Measurements from ENCODE around the gene STAG1.
"Not testable (repeated sequence)": the region's sequence is repeated elsewhere in the genome, so short reads cannot be mapped to it uniquely, and the experiment has no call there.

The STAG1 gene

GRCh38 chr3:136667081-136667480 is 85.1 kb downstream of the STAG1 start:
- no peak for DNase-seq (ENCODE audit: low read depth)
- H3K4me3 ChIP-seq (ENCODE audit: low read depth, low read length) = no peak overlapping the region
- no peak for TF ChIP-seq CTCF (IDR thresholded peaks at IDR 0.05; ENCODE audit: control insufficient read depth, extremely low read depth, insufficient read depth)

- H3K4me3 ChIP-seq (ENCODE audit: low read depth, low read length); DNase-seq (ENCODE audit: low read depth): not testable (repeated sequence)
Measured at GRCh38 chr3:136666301-136666700, 85.9 kb downstream of the STAG1 start.

- no peak for DNase-seq (ENCODE audit: low read depth)
- TF ChIP-seq CTCF (IDR thresholded peaks at IDR 0.05; ENCODE audit: control insufficient read depth, extremely low read depth, insufficient read depth) = no peak
Measured at GRCh38 chr3:136664771-136665170, 87.4 kb downstream of the STAG1 start.

GRCh38 chr3:136661282-136661681 is 90.9 kb downstream of the STAG1 start:
- no peak overlapping the region for H3K4me3 ChIP-seq (ENCODE audit: low read depth, low read length)
- DNase-seq (ENCODE audit: low read depth) = no peak
- no peak for TF ChIP-seq CTCF (IDR thresholded peaks at IDR 0.05; ENCODE audit: control insufficient read depth, extremely low read depth, insufficient read depth)

More at GRCh38 chr3:136664771-136665170, 87.4 kb downstream of the STAG1 start:
- H3K4me3 ChIP-seq (ENCODE audit: low read depth, low read length) = no peak overlapping the region

GRCh38 chr3:136658946-136659682 is 93.1 kb downstream of the STAG1 start:
- no peak for DNase-seq (ENCODE audit: low read depth)
- TF ChIP-seq CTCF (IDR thresholded peaks at IDR 0.05; ENCODE audit: control insufficient read depth, extremely low read depth, insufficient read depth) = no peak
- H3K4me3 ChIP-seq (ENCODE audit: low read depth, low read length) = no peak overlapping the region

- no peak for TF ChIP-seq CTCF (IDR thresholded peaks at IDR 0.05; ENCODE audit: control insufficient read depth, extremely low read depth, insufficient read depth)
- H3K4me3 ChIP-seq (ENCODE audit: low read depth, low read length) = no peak overlapping the region
- no peak for DNase-seq (ENCODE audit: low read depth)
Measured at GRCh38 chr3:136657526-136657925, 94.7 kb downstream of the STAG1 start.

- DNase-seq (ENCODE audit: low read depth) = no peak
- H3K4me3 ChIP-seq (ENCODE audit: low read depth, low read length) = no peak overlapping the region
- no peak for TF ChIP-seq CTCF (IDR thresholded peaks at IDR 0.05; ENCODE audit: control insufficient read depth, extremely low read depth, insufficient read depth)
Measured at GRCh38 chr3:136653628-136654027, 98.5 kb downstream of the STAG1 start.

All from LNCaP clone FGC (cell line).